A549 (cell line): Measurements from ENCODE around the gene ARHGEF37.

ENCODE experiments used
- CHD4 ChIP-seq: fragments of 200-600 bp; sonication (generic); IDR thresholded peaks from 2 replicates; pipeline ENCODE4 v1.6.1; 2016; ENCODE audit warnings: antibody characterized with exemption, mild to moderate bottlenecking, borderline replicate concordance
- EHMT2 ChIP-seq: fragments of 200-600 bp; sonication (generic); IDR thresholded peaks from 2 replicates; pipeline ENCODE4 v1.6.1; 2016; ENCODE audit warnings: antibody characterized with exemption, low read depth, mild to moderate bottlenecking, moderate library complexity
- EP300 ChIP-seq, 2 experiments: fragments of >200 bp; sonication (Bioruptor Twin); formaldehyde crosslinking; IDR thresholded peaks; 2 replicates in 1 of 2; 3 replicates in 1 of 2; pipeline ENCODE4 v1.6.1; 2016 to 2017
- MAFK ChIP-seq: fragments of 450-650 bp; IDR thresholded peaks from 2 replicates; pipeline ENCODE4 v1.6.1; 2014; ENCODE audit not compliant: partially characterized antibody
- NPAS2 ChIP-seq: fragments of 250-450 bp; sonication (Bioruptor Pico); IDR thresholded peaks from 2 replicates; pipeline ENCODE4 v1.8.0; 2022; ENCODE audit warnings: mild to moderate bottlenecking, moderate library complexity, borderline replicate concordance
- POLR2A ChIP-seq: IDR thresholded peaks from 2 replicates; pipeline ENCODE4 v1.6.1; 2012; ENCODE audit warnings: mild to moderate bottlenecking, low read length
- RCOR1 ChIP-seq: fragments of 150-350 bp; IDR thresholded peaks from 2 replicates; pipeline ENCODE4 v1.6.1; 2014; ENCODE audit warnings: antibody characterized with exemption, low read length, low read depth
- RFX5 ChIP-seq: fragments of 450-650 bp; IDR thresholded peaks from 2 replicates; pipeline ENCODE4 v1.7.1; 2014; ENCODE audit warnings: antibody characterized with exemption, mild to moderate bottlenecking, moderate library complexity
- ZFP36 ChIP-seq: fragments of 450-650 bp; IDR thresholded peaks from 2 replicates; pipeline ENCODE4 v1.6.1; 2014; ENCODE audit warnings: borderline replicate concordance; ENCODE audit not compliant: partially characterized antibody
- ZSCAN20 ChIP-seq: fragments of 250-450 bp; sonication (Bioruptor Pico); IDR thresholded peaks from 2 replicates; pipeline ENCODE4 v1.8.0; 2022; ENCODE audit warnings: mild to moderate bottlenecking, moderate library complexity
- TF ChIP-seq, protein P1 (sequence below): IDR thresholded peaks from 2 replicates; pipeline ENCODE4 v1.6.1; 2012
- TF ChIP-seq, protein P2 (sequence below): fragments of 200-600 bp; sonication (generic); IDR thresholded peaks from 2 replicates; pipeline ENCODE4 v1.6.1; 2016; ENCODE audit warnings: antibody characterized with exemption, mild to moderate bottlenecking, moderate library complexity
- TF ChIP-seq, protein P3 (sequence below): fragments of >200 bp; sonication (Bioruptor Twin); formaldehyde crosslinking; IDR thresholded peaks from 3 replicates; pipeline ENCODE4 v1.5.1; 2016

DNA sequence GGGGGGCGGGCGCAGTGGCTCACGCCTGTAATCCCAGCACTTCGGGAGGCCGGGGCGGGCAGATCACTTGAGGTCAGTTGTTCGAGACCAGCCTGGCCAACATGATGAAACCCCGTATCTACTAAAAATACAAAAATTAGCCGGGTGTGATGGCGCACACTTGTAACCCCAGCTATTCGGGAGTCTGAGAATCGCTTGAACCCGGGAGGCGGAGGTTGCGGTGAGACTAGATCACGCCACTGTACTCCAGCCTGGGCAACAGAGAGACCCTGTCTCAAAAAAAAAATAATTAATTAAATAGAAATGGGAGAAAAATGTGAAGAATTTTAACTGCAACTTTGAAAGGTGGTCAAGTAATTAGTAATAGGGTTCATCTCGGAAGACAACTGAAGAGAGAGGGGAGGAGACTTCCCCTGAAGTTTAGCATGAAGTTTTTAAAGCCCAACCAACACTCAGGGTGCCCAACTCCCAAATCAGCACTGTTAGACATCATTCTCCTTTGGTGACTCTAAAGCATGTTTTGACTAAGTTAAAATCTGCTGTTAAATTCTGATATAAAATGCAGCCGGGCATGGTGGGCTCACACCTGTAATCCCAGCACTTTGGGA lies 28.6 kb upstream of the ARHGEF37 start:
- TF ChIP-seq RCOR1 (no peak), ZFP36 (no peak), EHMT2 (no peak), POLR2A (no peak), ZSCAN20 (no peak), NPAS2 (CRISPR knock-in tag) (no peak), MAFK (no peak), CHD4 (no peak), RFX5 (no peak), EP300 (IDR thresholded peaks at IDR 0.05) (no peak)
- TF ChIP-seq, protein P1, sequence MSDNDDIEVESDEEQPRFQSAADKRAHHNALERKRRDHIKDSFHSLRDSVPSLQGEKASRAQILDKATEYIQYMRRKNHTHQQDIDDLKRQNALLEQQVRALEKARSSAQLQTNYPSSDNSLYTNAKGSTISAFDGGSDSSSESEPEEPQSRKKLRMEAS: no peak
- TF ChIP-seq, protein P2, sequence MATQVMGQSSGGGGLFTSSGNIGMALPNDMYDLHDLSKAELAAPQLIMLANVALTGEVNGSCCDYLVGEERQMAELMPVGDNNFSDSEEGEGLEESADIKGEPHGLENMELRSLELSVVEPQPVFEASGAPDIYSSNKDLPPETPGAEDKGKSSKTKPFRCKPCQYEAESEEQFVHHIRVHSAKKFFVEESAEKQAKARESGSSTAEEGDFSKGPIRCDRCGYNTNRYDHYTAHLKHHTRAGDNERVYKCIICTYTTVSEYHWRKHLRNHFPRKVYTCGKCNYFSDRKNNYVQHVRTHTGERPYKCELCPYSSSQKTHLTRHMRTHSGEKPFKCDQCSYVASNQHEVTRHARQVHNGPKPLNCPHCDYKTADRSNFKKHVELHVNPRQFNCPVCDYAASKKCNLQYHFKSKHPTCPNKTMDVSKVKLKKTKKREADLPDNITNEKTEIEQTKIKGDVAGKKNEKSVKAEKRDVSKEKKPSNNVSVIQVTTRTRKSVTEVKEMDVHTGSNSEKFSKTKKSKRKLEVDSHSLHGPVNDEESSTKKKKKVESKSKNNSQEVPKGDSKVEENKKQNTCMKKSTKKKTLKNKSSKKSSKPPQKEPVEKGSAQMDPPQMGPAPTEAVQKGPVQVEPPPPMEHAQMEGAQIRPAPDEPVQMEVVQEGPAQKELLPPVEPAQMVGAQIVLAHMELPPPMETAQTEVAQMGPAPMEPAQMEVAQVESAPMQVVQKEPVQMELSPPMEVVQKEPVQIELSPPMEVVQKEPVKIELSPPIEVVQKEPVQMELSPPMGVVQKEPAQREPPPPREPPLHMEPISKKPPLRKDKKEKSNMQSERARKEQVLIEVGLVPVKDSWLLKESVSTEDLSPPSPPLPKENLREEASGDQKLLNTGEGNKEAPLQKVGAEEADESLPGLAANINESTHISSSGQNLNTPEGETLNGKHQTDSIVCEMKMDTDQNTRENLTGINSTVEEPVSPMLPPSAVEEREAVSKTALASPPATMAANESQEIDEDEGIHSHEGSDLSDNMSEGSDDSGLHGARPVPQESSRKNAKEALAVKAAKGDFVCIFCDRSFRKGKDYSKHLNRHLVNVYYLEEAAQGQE: no peak
- TF ChIP-seq, protein P3, sequence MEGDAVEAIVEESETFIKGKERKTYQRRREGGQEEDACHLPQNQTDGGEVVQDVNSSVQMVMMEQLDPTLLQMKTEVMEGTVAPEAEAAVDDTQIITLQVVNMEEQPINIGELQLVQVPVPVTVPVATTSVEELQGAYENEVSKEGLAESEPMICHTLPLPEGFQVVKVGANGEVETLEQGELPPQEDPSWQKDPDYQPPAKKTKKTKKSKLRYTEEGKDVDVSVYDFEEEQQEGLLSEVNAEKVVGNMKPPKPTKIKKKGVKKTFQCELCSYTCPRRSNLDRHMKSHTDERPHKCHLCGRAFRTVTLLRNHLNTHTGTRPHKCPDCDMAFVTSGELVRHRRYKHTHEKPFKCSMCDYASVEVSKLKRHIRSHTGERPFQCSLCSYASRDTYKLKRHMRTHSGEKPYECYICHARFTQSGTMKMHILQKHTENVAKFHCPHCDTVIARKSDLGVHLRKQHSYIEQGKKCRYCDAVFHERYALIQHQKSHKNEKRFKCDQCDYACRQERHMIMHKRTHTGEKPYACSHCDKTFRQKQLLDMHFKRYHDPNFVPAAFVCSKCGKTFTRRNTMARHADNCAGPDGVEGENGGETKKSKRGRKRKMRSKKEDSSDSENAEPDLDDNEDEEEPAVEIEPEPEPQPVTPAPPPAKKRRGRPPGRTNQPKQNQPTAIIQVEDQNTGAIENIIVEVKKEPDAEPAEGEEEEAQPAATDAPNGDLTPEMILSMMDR: no peak
